ENCODE results near the gene FXYD2.

The FXYD2 gene

DNA sequence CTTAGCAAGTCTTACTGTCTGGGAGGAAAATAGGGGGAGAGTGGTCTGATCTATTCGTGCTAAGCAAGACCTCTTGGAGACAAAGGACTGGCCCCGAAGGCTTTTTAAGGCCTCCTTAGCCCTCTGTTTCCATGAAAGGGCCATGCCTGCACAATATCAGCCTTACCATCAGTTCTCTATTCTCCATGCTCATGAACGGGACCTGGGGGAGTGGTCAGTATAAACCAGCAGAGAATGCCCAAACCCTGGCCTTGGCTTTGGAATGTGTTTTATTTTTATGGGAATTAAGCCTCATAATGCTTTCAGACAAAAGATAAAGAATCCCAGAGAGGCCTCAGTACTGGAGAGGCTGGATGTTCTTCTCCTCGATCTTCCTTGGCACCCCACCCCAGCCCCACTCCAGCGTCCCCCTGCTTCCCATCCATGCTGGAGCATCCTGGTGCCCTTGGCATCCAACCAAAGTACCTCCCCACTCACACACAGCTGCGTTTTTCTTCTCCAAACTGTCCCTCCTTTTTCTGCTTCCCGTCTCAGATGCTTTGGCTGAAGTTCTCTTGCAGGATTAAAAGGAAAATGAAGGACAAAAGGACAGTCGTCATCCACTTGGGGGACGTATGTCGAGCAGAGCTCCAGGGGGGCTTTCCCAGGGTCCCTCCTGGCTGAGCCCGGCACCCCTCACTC lies 33.3 kb upstream of the FXYD2 start:
- no peak for DNase-seq (ENCODE audit: low read depth in 2 of 2)

DNA sequence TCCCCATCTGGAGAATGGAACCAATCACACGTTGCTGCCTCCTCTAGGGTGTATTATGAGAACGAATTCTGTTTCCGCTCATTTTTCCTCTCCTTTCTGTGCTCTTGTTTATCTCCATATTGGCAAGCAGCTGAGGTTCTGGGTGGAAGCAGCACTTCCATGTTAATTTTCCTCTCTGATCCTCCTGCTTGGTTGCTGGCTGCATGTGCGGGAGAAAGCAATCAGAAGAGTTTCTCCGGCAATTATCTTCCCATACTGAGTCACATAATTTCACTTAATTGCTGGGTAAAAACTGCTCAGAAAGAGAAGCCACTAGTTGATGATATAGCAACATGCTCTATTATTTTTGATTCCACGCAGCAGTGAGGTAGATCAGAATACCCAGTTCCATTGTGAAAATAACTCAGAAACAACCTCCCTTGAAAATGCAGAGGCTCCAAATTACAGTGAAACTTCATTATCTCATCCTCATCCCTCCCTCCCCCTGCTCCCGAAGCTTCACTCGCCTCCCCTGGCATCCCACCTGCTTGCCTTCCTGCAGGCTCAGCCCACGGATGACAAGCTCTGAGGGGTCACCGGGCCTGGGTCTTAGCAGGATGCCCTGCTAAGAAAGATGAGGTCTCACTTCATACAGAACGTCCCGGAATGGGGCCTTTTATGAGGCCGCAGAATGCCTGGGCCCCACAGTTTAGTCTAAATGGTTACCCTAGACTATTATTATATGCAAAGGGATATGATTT lies 31.5 kb upstream of the FXYD2 start:
- DNase-seq (ENCODE audit: low read depth in 2 of 2), result no peak

DNA sequence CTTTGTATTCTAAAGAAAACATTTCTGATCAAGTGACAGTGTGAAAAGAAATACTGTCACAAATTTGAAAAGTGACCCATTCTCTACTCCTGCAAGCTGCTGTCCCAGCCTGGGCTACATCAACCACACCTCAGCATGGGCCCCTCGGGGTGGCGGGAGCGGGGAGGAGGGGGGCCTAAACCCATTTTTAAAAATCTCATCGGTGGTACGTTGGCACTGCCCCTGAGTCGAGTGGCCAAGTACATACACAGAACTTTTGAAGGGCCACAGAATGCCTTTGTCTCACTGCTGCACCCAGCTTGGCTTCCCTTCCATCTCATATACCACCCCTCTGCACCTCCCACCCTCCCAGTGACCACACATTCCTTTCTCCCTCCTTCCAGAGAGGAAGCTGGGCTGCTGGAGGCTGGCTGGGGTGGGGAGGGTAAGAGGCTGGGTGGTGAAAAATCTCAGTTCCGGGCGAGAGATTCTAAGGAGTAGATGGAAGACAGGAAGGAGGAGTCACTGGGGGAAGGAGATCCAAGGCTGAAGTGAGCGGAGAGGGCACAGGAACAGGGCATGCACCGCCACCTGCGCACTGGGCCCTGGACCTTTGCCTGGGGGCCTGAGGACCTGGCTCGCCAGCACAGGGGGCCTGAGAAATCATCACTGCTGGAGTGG lies 30.8 kb upstream of the FXYD2 start:
- no peak for DNase-seq (ENCODE audit: low read depth in 2 of 2)

DNA sequence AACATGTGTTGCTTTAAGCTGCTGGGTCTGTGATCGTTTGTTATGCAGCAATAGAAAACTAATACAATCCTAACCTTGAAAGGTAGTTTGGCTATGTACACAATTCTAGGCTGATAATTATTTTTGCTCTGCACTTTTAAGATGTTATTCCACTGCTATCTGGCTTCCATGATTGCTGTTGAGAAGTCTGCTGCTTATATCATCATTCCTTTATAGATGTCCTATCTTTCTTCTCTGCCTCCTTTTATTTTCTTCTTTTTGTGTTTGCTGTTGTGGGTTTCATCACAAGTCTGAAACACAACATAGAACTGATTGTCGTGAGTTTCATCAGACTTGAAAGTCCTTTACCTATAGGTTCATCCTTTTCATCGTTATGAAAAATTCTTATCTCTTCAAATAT lies 27.8 kb upstream of the FXYD2 start:
- no peak for DNase-seq (ENCODE audit: low read depth in 2 of 2)

DNA sequence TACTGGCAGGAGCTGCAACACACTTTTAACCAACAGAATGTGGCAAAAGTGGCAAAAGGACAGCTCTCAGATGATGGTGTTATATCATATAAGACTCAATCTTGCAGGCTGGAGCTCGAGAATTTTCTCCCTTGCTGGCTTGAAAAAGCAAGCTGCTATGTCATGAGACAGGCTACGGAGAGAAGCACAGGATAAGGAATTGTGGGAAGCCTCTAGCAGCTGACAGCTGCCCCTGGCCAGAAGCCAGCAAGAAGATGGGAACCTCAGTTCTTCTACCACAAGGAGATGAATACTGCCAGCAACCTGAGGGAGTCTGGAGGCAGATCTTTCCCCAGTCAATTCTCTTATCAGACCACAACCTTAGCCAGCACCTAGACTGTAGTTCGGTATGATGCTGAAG lies 27.3 kb upstream of the FXYD2 start:
- no peak for DNase-seq (ENCODE audit: low read depth in 2 of 2)

DNA sequence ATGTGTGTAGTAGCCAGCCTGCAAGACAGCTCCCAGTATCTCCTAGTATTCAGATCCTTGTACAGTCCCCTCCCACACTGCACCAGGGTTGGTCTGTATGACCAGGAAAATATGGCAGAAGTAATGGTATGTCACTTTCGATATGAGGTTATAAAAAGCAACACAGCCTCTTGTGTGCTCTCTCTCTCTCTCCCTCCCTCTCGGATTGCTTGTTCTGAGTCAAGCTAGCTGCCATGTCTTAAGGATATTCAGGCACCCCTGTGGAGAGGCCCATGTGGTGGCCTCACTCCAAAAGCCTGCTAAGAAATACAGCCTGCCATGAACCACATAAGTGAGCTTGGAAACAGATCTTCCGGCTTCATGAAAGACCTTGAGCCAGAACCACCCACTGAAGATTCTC lies 26.6 kb upstream of the FXYD2 start:
- peak; percentile 47 to 50 for DNase-seq (ENCODE audit: low read depth in 2 of 2)

DNA sequence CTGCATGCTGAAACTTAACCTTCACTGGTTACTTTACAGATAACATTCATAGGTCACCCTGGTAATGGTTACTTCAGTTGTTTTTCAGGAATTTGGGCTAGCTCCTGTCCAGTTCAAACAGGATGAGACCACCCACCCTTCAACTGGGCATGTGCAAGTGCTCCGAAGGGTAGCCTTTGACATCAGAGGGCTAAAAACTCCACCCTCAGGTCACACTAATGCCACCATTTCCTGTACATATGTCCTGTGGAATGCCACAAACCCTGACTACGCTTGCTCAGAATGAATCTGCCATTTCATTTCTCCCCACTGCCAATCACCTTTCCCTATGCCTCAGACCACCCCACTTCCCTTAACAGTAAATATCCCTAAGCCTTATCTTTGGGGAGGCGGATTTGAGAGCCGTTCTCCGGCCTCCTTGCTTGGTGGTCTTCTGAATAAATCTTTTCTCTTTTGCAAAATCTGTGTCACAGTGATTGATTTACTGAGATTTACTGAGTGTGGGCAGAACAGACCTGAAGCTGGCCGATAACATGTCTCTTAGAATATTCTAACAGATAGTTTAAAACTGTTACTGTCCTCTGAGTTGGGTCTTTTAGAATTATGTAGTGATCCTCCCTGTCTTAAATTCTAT lies 25.4 kb upstream of the FXYD2 start:
- DNase-seq (ENCODE audit: low read depth in 2 of 2), result no peak

DNA sequence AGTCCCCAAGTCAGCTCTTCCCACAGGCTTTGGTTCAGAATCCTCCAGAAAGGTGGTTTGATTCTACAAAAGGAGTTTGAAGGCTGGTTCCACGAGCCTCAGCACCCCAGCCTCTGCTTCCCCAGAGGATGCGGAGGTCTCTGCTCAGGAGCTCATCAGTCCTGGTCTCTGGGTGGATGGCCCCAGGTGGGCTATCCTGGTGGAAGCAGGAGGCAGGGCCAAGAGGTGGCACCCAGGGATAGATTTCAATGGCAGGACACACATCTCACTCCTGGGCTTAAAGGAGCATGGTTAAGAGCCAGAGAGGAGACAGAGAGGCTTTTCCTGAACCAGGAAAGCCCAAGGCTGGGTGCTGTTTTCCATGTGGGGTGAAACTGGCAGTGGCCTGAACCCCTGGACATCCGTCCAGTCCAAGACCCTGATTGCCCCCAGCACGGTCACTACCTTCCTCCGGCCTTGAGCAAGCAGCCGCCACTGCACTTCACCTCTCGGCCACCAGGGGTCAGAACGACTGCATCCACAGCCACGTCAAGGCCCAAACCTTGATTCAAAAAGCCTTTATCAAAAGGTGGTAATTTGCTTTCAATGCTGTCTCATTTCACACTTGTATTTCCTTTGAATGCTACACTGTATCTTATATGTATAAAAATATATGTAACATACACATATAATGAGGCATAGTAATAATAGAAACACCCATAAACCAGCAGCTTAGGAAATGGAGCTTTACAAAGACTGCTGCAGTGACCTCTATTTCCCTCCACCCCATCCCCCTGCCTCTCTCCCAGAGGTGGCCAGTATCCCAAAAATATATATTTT lies 19.3 kb upstream of the FXYD2 start:
- DNase-seq (ENCODE audit: low read depth in 2 of 2), result peak; percentile 24 to 27

DNA sequence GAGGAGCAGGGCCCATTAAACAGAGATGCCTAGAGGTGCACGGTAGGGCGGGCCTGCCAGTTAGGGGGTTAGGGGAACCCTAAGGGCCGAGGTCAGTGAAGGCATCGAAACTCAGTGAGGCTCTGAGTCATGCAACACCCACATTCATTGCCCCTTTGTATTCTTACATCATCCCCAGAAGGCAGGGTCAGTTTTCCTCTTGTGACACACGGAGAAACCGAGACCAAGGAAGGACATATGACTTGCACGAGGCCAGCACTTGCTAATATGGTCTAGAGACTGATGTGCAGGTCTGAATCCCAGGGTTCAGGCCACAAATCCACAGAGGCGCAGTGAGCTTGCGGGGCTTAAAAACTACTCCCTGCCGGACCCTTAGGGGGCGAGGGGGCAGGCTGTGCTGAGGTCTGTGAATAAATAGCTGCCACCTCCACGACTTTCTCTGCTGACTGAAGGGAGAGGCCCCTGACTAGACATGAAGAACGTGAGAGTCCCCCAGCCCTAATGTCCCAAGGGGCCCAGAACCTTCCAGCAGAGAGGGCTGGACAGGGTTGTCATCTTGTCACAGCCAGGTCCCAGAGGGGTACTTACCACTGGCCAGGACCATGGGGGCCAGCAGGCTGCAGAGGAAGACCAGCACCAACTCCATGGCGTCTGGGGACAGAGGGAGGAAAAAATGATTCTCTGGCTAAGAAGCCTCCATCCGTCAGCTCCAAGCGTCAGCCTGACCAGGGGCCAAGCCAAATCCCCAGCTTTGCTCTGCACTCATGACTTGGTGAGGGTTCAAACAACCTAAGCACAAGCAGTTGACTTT lies 17.8 kb upstream of the FXYD2 start:
- DNase-seq (ENCODE audit: low read depth in 2 of 2), result no peak

DNA sequence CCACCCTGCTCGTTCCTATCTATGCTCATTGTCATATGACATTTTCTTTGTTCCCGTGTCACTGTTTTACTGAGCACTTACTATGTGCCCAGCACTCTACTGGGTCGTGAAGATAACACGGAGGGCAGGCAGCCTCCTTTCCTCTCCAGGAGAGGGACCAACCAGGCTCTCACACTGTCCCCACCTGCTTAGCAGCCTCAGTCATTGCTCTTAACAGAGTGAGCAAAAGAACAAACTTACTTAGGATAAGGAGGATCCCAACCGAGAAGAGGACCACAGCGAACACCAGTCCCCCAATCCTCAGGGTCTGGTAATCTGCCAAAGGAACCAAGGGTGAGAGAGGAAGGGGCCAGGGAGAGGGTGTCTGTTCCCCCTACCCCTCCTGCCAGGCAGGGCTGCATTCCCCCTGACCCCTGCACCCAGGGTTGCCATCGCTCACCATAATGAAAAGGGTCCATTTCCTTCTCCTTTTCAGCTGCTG lies 17.0 kb upstream of the FXYD2 start:
- DNase-seq (ENCODE audit: low read depth in 2 of 2), result no peak

DNA sequence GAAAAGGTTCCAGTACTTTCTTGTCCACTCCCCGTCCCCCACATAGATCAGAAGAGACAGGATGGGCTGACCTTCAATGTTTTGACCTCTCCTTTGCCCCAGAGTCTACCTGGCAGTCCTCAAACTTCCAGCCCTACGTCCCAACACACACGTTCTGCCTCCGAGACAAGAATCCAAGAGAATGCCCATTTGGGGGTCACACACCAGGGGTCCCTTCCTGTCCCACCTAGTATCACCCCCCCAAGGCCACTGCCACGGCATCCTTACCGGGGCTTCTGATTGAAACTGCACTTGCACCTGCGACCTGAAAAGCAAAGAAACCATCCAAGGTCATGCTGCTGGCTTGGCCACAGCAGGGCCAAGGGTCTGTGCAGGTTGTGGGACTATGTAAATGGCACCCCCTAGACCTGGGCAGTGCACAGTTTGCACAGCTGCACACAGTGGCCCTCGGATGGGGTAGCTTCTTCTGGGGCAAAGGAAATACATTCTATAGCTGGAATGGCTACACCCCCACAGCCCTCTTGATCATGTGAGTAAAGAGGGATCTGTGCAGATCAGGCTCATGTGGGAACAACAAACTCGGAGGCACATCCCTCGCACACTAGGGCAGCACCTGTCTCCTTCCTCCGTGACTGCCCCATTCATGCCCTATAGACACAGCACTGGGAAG lies 16.5 kb upstream of the FXYD2 start:
- DNase-seq (ENCODE audit: low read depth in 2 of 2), result no peak

DNA sequence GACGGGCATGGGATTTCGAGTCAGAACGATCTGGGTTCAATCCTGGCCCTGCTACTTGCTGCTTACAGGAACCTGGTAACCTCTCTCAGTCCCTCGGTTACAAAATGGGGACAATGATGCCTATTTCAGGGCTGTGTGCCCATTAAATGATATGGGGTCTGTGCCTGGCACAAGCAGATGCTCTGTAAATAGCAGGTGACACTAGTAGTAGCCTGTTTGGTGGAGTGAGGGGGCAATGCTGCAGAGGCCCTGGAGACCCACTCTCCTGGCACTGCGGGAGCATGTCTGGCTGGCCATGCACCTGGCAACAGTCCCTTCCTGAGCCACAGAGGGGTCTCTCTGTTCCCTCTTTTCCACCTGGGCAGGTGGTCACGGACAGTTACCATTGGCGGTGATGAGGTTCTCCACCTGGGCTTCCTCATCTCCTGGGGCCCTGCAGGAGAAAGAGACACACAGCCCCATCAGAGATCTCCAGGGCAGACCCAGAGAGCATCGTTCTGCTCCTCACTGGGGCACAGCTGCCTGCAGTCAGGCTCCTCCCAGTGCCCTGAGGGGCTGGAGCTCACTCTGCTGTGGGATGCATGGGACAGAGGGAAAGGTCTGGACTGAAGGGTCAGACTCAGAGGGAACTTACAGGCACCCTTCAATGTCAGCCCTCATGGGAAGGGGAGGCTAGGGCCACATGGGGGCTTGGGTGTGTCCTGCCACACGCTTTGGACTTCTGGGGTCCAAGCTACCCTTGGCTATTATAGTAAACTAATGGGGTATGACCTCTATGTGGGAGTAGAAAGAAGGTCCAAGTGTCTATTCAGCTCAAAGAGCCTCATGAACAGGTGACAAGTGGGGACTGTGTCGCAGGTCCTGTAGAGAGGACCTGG lies 15.6 kb upstream of the FXYD2 start:
- no peak for DNase-seq (ENCODE audit: low read depth in 2 of 2)

DNA sequence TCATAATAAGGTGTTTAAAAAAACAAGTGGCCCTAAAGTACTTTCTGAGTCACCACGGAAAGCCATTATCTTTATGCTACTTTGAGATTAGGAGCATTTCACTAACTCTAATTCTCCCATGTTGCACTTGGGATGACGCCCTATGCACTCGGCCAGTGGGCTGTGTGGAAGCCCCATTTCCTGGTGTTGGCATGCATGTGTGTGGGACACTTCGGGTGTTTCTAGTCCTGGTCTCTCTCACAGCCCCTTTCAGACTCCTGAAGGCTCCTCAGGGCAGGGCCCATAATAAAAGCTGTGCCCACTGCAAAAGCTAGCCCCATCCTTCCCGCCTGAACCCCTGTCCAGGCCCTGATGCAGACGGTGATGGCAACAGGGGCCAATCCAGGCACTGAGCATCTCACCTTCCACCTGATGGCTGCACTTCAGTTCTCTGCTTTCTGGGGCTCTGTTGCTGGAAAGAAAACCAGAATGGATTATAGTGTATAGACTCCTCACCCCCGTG lies 14.9 kb upstream of the FXYD2 start:
- DNase-seq (ENCODE audit: low read depth in 2 of 2), result no peak

DNA sequence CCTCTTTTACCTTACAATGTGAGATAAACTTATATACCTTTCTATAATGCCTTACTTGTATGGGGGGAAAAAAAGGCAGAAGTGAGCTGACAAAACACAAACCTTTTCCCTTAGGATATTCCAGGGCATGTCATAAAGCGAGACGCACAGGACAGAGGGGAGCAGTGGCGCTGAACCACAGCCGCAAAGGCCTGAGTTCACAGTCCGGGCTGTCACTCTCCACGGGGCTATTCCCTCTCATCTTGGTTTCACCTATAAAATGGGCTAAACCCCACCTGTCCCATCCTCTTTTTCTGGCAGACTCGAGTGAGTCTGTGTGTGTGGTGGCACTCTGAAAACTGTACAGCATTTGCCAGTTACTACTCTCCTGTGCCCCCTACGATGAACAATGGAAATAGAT lies 14.4 kb upstream of the FXYD2 start:
- no peak for DNase-seq (ENCODE audit: low read depth in 2 of 2)

DNA sequence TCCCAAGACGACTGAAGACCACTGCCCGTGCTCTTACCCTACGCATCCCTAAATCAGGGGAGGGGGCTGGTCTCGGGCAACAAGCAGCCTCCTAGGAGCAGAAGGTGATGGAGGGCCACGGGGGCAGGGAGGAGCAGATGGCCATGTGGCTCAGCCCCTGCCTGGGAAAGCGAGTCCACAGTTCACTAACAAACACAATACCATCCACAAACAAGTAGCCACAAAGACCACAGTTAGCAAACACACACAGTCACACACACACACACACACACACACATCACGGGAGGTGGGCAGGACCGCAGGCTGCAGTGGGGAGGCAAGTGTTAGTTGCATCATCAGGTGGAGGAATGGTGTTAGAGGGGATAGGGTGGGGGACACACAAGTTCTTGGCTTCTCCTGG lies 13.2 kb upstream of the FXYD2 start:
- DNase-seq (ENCODE audit: low read depth in 2 of 2), result no peak

DNA sequence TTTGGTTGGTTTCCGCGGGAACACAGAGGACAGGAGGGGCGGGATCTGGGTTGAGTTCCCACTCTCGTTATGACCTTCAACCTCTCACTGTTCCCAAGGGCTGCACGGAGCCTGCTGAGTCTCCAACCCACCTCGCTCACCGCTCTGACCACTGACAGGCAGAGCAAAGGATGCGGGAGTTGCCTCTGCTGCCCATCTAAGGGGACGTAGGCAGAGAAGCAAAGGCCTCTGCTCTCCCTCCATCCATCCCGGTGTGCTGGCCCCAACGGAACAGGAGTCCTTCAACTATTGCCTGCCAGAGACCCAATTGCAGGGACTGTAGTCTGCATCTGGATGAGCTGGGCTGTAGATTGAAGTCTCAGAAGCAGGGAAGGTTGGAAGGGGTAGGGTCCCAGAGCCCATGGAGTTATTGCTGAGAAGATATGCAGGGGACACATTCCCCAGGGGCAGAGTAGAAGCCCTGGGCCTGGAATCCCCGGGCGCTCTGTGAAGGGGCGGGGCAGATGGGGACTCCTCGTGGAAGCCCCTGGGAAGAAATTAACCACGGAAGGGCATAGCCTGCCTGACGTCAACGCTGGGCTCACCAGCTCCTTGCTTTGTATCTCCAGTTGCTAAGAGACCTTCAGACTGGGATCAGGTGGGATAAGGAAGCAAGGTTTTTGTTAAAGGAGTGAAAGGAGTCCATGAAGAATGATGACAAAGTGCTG lies 12.7 kb upstream of the FXYD2 start:
- no peak for DNase-seq (ENCODE audit: low read depth in 2 of 2)

DNA sequence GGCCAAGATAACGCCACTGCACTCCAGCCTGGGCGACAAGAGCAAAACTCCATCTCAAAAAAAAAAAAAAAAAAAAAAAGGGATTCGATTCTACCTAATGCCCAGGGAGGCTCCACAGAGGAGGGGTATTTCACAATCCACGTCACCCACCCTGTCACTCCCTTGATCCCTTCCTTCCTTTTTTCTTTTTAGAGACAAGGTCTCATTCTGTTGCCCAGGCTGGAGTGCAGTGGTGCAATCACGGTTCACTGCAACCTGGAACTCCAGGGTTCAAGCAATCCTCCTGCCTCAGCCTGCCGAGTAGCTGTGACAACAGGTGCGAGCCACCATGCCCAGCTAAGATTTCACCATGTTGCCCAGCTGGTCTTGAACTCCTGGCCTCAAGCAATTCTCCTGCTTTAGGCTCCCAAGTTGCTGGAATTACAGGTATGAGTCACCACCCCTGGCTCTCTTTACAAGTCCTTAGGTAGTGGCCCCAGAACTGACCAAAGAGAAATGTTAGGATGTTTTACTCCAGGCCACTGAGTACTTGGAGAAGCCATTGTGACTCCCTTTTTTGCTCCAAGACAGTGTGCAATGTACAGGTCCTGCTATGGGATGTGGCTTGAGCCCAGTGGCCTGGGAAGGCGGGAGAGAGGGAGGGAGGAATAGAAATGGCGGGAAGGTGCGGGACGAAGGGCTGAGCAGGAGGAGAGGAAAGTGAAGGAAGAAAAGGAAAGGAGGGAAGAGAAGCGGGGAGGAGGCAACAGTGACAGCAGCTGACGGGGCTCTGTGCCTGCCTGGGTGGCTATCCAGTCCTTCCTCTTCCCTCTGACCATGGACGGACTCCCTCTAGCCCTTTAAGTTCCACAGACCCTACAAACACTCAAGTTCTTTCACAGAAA lies 11.8 kb upstream of the FXYD2 start:
- DNase-seq (ENCODE audit: low read depth in 2 of 2), result no peak

All from fibroblast of skin of left quadriceps (primary cell).